ENCODE measurements around the gene TEX19. TPM values are rescaled to one million over a fixed set of nuclear protein-coding genes. Genes with fewer than 3 reads are reported as not detected.

TEX19 gene
- total and polyA plus RNA-seq, 10 of the 15 experiments (the other 5 are each of a cell fraction or from before 2014, with no cell fraction given): 0.03 to 0.32 (median 0.13) TPM; not detected in 3

DNA sequence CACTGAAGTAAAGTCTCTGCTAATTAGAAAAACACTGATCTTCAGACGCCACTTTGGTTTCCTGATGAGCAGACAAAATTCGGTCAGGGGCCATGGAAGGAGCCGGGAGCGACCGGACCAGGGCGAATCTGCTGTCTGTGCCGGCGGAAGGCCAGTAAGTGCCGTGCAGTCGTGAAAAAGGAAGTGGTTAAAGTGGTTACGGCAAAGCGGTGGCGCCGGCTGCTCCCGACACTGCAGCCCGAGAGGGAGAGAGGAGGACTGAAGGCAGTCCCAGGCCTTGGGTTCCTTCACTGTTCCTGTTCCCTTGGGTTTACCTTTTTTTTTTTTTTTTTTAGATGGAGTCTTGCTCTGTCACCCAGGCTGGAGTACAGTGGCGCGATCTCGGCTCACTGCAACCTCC, 41.8 kb downstream of the TEX19 start (continued):
- TF ChIP-seq, protein P1, sequence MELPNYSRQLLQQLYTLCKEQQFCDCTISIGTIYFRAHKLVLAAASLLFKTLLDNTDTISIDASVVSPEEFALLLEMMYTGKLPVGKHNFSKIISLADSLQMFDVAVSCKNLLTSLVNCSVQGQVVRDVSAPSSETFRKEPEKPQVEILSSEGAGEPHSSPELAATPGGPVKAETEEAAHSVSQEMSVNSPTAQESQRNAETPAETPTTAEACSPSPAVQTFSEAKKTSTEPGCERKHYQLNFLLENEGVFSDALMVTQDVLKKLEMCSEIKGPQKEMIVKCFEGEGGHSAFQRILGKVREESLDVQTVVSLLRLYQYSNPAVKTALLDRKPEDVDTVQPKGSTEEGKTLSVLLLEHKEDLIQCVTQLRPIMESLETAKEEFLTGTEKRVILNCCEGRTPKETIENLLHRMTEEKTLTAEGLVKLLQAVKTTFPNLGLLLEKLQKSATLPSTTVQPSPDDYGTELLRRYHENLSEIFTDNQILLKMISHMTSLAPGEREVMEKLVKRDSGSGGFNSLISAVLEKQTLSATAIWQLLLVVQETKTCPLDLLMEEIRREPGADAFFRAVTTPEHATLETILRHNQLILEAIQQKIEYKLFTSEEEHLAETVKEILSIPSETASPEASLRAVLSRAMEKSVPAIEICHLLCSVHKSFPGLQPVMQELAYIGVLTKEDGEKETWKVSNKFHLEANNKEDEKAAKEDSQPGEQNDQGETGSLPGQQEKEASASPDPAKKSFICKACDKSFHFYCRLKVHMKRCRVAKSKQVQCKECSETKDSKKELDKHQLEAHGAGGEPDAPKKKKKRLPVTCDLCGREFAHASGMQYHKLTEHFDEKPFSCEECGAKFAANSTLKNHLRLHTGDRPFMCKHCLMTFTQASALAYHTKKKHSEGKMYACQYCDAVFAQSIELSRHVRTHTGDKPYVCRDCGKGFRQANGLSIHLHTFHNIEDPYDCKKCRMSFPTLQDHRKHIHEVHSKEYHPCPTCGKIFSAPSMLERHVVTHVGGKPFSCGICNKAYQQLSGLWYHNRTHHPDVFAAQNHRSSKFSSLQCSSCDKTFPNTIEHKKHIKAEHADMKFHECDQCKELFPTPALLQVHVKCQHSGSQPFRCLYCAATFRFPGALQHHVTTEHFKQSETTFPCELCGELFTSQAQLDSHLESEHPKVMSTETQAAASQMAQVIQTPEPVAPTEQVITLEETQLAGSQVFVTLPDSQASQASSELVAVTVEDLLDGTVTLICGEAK (IDR thresholded peaks at IDR 0.05; ENCODE audit: borderline replicate concordance): peak; percentile 66; the same call in 1 of the 2 replicates
- TF ChIP-seq CBFB (IDR thresholded peaks at IDR 0.05; ENCODE audit: low read depth): peak; percentile 88
- TF ChIP-seq HDGF (IDR thresholded peaks at IDR 0.05): peak; percentile 83; the same call in 1 of the 2 replicates
- peak; percentile 39; the same call in 1 of the 2 replicates for TF ChIP-seq MTA2 (IDR thresholded peaks at IDR 0.05; ENCODE audit: low read depth)
- peak; percentile 84 for TF ChIP-seq SPI1 (IDR thresholded peaks at IDR 0.05; ENCODE audit: borderline replicate concordance, insufficient read depth, low read depth, low read length)
- TF ChIP-seq SUZ12 (IDR thresholded peaks at IDR 0.05; ENCODE audit: unreplicated experiment): no peak
- TF ChIP-seq TCF12 (IDR thresholded peaks at IDR 0.05; ENCODE audit: low read depth, low read length): peak; percentile 77
- TF ChIP-seq, protein P2, sequence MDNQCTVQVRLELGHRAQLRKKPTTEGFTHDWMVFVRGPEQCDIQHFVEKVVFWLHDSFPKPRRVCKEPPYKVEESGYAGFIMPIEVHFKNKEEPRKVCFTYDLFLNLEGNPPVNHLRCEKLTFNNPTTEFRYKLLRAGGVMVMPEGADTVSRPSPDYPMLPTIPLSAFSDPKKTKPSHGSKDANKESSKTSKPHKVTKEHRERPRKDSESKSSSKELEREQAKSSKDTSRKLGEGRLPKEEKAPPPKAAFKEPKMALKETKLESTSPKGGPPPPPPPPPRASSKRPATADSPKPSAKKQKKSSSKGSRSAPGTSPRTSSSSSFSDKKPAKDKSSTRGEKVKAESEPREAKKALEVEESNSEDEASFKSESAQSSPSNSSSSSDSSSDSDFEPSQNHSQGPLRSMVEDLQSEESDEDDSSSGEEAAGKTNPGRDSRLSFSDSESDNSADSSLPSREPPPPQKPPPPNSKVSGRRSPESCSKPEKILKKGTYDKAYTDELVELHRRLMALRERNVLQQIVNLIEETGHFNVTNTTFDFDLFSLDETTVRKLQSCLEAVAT (IDR thresholded peaks at IDR 0.05): peak; percentile 97
- TF ChIP-seq IKZF2 (IDR thresholded peaks at IDR 0.05): peak; percentile 80 to 81
- peak; percentile 77 for TF ChIP-seq GABPA (IDR thresholded peaks at IDR 0.05; ENCODE audit: low read depth)
- TF ChIP-seq BCL11A (IDR thresholded peaks at IDR 0.05; ENCODE audit: low read depth, low read length): 0 out of 2 replicates have a peak, but pooled peaks have one; percentile 29
- peak; percentile 84 for TF ChIP-seq IKZF1 (conservative IDR thresholded peaks at IDR 0.05)
- TF ChIP-seq, protein P3, sequence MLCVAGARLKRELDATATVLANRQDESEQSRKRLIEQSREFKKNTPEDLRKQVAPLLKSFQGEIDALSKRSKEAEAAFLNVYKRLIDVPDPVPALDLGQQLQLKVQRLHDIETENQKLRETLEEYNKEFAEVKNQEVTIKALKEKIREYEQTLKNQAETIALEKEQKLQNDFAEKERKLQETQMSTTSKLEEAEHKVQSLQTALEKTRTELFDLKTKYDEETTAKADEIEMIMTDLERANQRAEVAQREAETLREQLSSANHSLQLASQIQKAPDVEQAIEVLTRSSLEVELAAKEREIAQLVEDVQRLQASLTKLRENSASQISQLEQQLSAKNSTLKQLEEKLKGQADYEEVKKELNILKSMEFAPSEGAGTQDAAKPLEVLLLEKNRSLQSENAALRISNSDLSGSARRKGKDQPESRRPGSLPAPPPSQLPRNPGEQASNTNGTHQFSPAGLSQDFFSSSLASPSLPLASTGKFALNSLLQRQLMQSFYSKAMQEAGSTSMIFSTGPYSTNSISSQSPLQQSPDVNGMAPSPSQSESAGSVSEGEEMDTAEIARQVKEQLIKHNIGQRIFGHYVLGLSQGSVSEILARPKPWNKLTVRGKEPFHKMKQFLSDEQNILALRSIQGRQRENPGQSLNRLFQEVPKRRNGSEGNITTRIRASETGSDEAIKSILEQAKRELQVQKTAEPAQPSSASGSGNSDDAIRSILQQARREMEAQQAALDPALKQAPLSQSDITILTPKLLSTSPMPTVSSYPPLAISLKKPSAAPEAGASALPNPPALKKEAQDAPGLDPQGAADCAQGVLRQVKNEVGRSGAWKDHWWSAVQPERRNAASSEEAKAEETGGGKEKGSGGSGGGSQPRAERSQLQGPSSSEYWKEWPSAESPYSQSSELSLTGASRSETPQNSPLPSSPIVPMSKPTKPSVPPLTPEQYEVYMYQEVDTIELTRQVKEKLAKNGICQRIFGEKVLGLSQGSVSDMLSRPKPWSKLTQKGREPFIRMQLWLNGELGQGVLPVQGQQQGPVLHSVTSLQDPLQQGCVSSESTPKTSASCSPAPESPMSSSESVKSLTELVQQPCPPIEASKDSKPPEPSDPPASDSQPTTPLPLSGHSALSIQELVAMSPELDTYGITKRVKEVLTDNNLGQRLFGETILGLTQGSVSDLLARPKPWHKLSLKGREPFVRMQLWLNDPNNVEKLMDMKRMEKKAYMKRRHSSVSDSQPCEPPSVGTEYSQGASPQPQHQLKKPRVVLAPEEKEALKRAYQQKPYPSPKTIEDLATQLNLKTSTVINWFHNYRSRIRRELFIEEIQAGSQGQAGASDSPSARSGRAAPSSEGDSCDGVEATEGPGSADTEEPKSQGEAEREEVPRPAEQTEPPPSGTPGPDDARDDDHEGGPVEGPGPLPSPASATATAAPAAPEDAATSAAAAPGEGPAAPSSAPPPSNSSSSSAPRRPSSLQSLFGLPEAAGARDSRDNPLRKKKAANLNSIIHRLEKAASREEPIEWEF (IDR thresholded peaks at IDR 0.05; ENCODE audit: insufficient replicate concordance, low read depth, low read length): no peak
- peak; percentile 30; the same call in 1 of the 2 replicates for TF ChIP-seq CHD2 (IDR thresholded peaks at IDR 0.05; ENCODE audit: borderline replicate concordance, low read depth, low read length)
- TF ChIP-seq SP1 (IDR thresholded peaks at IDR 0.05; ENCODE audit: low read depth, low read length): peak; percentile 17
- peak; percentile 74; the same call in 1 of the 2 replicates for TF ChIP-seq DPF2 (IDR thresholded peaks at IDR 0.05)
- TF ChIP-seq FOS (IDR thresholded peaks at IDR 0.05; ENCODE audit: borderline replicate concordance, extremely low read depth, insufficient read length): no peak
- TF ChIP-seq TCF3 (IDR thresholded peaks at IDR 0.05; ENCODE audit: borderline replicate concordance, insufficient read depth, low read depth, low read length): no peak
- TF ChIP-seq, protein P4, sequence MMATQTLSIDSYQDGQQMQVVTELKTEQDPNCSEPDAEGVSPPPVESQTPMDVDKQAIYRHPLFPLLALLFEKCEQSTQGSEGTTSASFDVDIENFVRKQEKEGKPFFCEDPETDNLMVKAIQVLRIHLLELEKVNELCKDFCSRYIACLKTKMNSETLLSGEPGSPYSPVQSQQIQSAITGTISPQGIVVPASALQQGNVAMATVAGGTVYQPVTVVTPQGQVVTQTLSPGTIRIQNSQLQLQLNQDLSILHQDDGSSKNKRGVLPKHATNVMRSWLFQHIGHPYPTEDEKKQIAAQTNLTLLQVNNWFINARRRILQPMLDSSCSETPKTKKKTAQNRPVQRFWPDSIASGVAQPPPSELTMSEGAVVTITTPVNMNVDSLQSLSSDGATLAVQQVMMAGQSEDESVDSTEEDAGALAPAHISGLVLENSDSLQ (IDR thresholded peaks at IDR 0.05): no peak
